Liver (tissue), 9 donors: Measurements from ENCODE around the gene GRIA1. TPM values are rescaled to one million over a fixed set of nuclear protein-coding genes. Genes with fewer than 3 reads are reported as not detected.

ENCODE experiments used
- DNase-seq: peaks from one replicate; pipeline ENCODE4 v3.0.0-alpha.2; 2017; ENCODE audit warnings: low spot score
- H3K27ac ChIP-seq, 2 donors: one replicate each; pipeline ENCODE4 v1.7.0; 2013; ENCODE audit warnings: inconsistent platforms in 2 of 2, low read length in 2 of 2, control low read depth in 1 of 2, low read depth in 1 of 2, mild to moderate bottlenecking in 1 of 2
- H3K27me3 ChIP-seq, 4 donors: one replicate each; pipeline versions ENCODE4 v1.6.1 to v1.7.0; 2013; ENCODE audit warnings: low read length in 3 of 4, inconsistent platforms in 1 of 4, mild to moderate bottlenecking in 1 of 4, moderate library complexity in 1 of 4; ENCODE audit not compliant: control insufficient read depth in 4 of 4, insufficient read depth in 4 of 4
- H3K36me3 ChIP-seq, 4 donors: one replicate each; pipeline versions ENCODE4 v1.6.1 to v1.7.0; 2013; ENCODE audit warnings: low read length in 3 of 4, mild to moderate bottlenecking in 3 of 4, low read depth in 1 of 4, moderate library complexity in 1 of 4; ENCODE audit not compliant: control insufficient read depth in 4 of 4, insufficient read depth in 3 of 4
- H3K4me1 ChIP-seq, 4 donors: one replicate each; pipeline versions ENCODE4 v1.6.1 to v1.7.0; 2013; ENCODE audit warnings: low read length in 3 of 4, mild to moderate bottlenecking in 3 of 4, moderate library complexity in 1 of 4; ENCODE audit not compliant: control insufficient read depth in 4 of 4, insufficient read depth in 4 of 4
- H3K4me3 ChIP-seq, 3 donors: one replicate each; pipeline versions ENCODE4 v1.6.1 to v1.7.0; 2013; ENCODE audit warnings: low read length in 3 of 3, control low read depth in 1 of 3, low read depth in 1 of 3, mild to moderate bottlenecking in 1 of 3
- H3K9ac ChIP-seq, 2 donors: one replicate each; pipeline ENCODE4 v1.7.0; 2013; ENCODE audit warnings: low read length in 2 of 2, mild to moderate bottlenecking in 2 of 2, moderate library complexity in 2 of 2, control low read depth in 1 of 2, low read depth in 1 of 2
- H3K9me3 ChIP-seq, 4 donors: one replicate each; pipeline versions ENCODE4 v1.6.1 to v1.7.0; 2013; ENCODE audit warnings: low read length in 3 of 4; ENCODE audit not compliant: control insufficient read depth in 4 of 4
- ATF3 ChIP-seq: IDR thresholded peaks from 2 replicates; pipeline ENCODE4 v1.6.1; 2016; ENCODE audit warnings: antibody characterized with exemption
- CTCF ChIP-seq: fragments of 150-350 bp; IDR thresholded peaks from 2 replicates; pipeline ENCODE4 v1.5.1; 2017; ENCODE audit warnings: improper control_type of control experiment, low read depth, low read length; ENCODE audit not compliant: missing input control
- EGR1 ChIP-seq, 2 donors: IDR thresholded peaks; 2 replicates each; pipeline ENCODE4 v1.6.1; 2016 to 2018; ENCODE audit warnings: antibody characterized with exemption in 2 of 2, low read depth in 2 of 2
- FOXA1 ChIP-seq: IDR thresholded peaks from 2 replicates; pipeline ENCODE4 v1.6.1; 2016; ENCODE audit warnings: antibody characterized with exemption
- FOXA2 ChIP-seq: IDR thresholded peaks from 2 replicates; pipeline ENCODE4 v1.6.1; 2016; ENCODE audit warnings: antibody characterized with exemption
- GABPA ChIP-seq, 2 donors: IDR thresholded peaks in 1 of 2; conservative IDR thresholded peaks in 1 of 2; 2 replicates each; pipeline ENCODE4 v1.6.1; 2016; ENCODE audit warnings: antibody characterized with exemption in 2 of 2, mild to moderate bottlenecking in 1 of 2, moderate library complexity in 1 of 2
- HNF4A ChIP-seq, 2 donors: conservative IDR thresholded peaks; 2 replicates each; pipeline ENCODE4 v1.6.1; 2016; ENCODE audit warnings: antibody characterized with exemption in 2 of 2, mild to moderate bottlenecking in 2 of 2
- HNF4G ChIP-seq: IDR thresholded peaks from 2 replicates; pipeline ENCODE4 v1.6.1; 2016; ENCODE audit warnings: antibody characterized with exemption
- JUND ChIP-seq, 2 donors: IDR thresholded peaks; 2 replicates each; pipeline ENCODE4 v1.6.1; 2016; ENCODE audit warnings: antibody characterized with exemption in 2 of 2
- MAX ChIP-seq: IDR thresholded peaks from 2 replicates; pipeline ENCODE4 v1.6.1; 2016; ENCODE audit warnings: antibody characterized with exemption
- NR2F2 ChIP-seq: IDR thresholded peaks from 2 replicates; pipeline ENCODE4 v1.6.1; 2016; ENCODE audit warnings: antibody characterized with exemption
- RAD21 ChIP-seq, 2 donors: IDR thresholded peaks; 2 replicates each; pipeline ENCODE4 v1.6.1; 2016; ENCODE audit warnings: antibody characterized with exemption in 2 of 2, mild to moderate bottlenecking in 2 of 2
- RXRA ChIP-seq, 2 donors: IDR thresholded peaks; 2 replicates each; pipeline ENCODE4 v1.6.1; 2017 to 2018; ENCODE audit warnings: antibody characterized with exemption in 2 of 2, mild to moderate bottlenecking in 1 of 2
- SP1 ChIP-seq: IDR thresholded peaks from 2 replicates; pipeline ENCODE4 v1.6.1; 2018; ENCODE audit warnings: antibody characterized with exemption, mild to moderate bottlenecking
- TAF1 ChIP-seq: conservative IDR thresholded peaks from 2 replicates; pipeline ENCODE4 v1.6.1; 2016; ENCODE audit warnings: antibody characterized with exemption, mild to moderate bottlenecking
- YY1 ChIP-seq: IDR thresholded peaks from 2 replicates; pipeline ENCODE4 v1.6.1; 2016; ENCODE audit warnings: antibody characterized with exemption, mild to moderate bottlenecking
- WGBS: extraction: QIAGEN DNeasy Blood & Tissue Kit; methylation state at CpG from one replicate; pipeline ENCODE4 v1.1.7; 2013; 5-methylcytosine and 5-hydroxymethylcytosine counted together
- polyA plus RNA-seq, 2 donors: library from polyadenylated mRNA; stranded (reverse) in 1 of 2; unstranded in 1 of 2; fragments of 200-250 nt in 1 of 2; fragments of >200 nt in 1 of 2; fragmentation: Nextera tagmentation in 1 of 2; extraction: Ambion mirVana in 1 of 2; gene quantifications; one replicate each; pipeline versions ENCODE4 v1.2.1 to v1.2.3, GENCODE V29; 2013 to 2015
- total RNA-seq, 2 donors: library from RNA; depleted of rRNA; stranded (reverse); fragments of >200 nt; gene quantifications; one replicate each; pipeline ENCODE4 v1.2.3, GENCODE V29; 2014
- TF ChIP-seq, protein P1 (sequence below): IDR thresholded peaks from 2 replicates; pipeline ENCODE4 v1.6.1; 2016; ENCODE audit warnings: antibody characterized with exemption
- TF ChIP-seq, protein P2 (sequence below): IDR thresholded peaks from 2 replicates; pipeline ENCODE4 v1.6.1; 2016; ENCODE audit warnings: antibody characterized with exemption, mild to moderate bottlenecking
- donor health status: healthy.
- donor health status: healthy.
- donor health status: healthy.
- donor health status: healthy.
- donor health status: healthy.

The GRIA1 gene
- total and polyA plus RNA-seq, 4 donors = 0.08 TPM; not detected in 3

DNA sequence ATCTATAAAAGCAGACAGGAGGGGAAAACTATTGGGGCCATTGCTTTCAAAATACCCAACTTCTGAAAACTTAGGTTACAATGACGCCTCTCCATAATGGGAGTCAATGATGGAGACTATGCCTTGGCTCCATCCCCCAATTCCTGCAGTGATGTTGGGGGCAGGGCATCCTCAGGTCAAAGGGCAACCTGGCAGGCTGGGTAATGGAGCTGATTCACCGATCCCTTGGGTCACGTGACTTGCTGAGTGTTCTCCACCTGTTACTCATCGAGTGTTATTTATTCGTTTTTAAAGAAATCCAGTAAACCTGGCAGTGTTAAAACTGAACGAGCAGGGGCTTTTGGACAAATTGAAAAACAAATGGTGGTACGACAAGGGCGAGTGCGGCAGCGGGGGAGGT is 303.9 kb downstream of the GRIA1 start:
- H3K9me3 ChIP-seq = no peaks in the 10 kb centered on the region
- 87% methylated on average over 10 of the region's 10 CpGs for WGBS
- H3K27me3 ChIP-seq = no peaks in the 10 kb centered on the region
- TF ChIP-seq, protein P1, sequence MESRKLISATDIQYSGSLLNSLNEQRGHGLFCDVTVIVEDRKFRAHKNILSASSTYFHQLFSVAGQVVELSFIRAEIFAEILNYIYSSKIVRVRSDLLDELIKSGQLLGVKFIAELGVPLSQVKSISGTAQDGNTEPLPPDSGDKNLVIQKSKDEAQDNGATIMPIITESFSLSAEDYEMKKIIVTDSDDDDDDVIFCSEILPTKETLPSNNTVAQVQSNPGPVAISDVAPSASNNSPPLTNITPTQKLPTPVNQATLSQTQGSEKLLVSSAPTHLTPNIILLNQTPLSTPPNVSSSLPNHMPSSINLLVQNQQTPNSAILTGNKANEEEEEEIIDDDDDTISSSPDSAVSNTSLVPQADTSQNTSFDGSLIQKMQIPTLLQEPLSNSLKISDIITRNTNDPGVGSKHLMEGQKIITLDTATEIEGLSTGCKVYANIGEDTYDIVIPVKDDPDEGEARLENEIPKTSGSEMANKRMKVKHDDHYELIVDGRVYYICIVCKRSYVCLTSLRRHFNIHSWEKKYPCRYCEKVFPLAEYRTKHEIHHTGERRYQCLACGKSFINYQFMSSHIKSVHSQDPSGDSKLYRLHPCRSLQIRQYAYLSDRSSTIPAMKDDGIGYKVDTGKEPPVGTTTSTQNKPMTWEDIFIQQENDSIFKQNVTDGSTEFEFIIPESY = no peak
- TF ChIP-seq CTCF (no peak), GABPA (IDR thresholded peaks at IDR 0.05 in 1 of 2, conservative IDR thresholded peaks at IDR 0.05 in 1 of 2) (no peak), FOXA2 (no peak), EGR1 (IDR thresholded peaks at IDR 0.05; ENCODE audit: low read depth in 2 of 2) (no peak), MAX (no peak), TAF1 (no peak), ATF3 (no peak), YY1 (no peak), HNF4A (conservative IDR thresholded peaks at IDR 0.05) (no peak), SP1 (no peak), NR2F2 (no peak), FOXA1 (no peak), RAD21 (IDR thresholded peaks at IDR 0.05) (no peak), JUND (IDR thresholded peaks at IDR 0.05) (no peak), RXRA (IDR thresholded peaks at IDR 0.05) (no peak), HNF4G (no peak)
- TF ChIP-seq, protein P2, sequence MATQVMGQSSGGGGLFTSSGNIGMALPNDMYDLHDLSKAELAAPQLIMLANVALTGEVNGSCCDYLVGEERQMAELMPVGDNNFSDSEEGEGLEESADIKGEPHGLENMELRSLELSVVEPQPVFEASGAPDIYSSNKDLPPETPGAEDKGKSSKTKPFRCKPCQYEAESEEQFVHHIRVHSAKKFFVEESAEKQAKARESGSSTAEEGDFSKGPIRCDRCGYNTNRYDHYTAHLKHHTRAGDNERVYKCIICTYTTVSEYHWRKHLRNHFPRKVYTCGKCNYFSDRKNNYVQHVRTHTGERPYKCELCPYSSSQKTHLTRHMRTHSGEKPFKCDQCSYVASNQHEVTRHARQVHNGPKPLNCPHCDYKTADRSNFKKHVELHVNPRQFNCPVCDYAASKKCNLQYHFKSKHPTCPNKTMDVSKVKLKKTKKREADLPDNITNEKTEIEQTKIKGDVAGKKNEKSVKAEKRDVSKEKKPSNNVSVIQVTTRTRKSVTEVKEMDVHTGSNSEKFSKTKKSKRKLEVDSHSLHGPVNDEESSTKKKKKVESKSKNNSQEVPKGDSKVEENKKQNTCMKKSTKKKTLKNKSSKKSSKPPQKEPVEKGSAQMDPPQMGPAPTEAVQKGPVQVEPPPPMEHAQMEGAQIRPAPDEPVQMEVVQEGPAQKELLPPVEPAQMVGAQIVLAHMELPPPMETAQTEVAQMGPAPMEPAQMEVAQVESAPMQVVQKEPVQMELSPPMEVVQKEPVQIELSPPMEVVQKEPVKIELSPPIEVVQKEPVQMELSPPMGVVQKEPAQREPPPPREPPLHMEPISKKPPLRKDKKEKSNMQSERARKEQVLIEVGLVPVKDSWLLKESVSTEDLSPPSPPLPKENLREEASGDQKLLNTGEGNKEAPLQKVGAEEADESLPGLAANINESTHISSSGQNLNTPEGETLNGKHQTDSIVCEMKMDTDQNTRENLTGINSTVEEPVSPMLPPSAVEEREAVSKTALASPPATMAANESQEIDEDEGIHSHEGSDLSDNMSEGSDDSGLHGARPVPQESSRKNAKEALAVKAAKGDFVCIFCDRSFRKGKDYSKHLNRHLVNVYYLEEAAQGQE = no peak
- DNase-seq = no peak
- no peak overlapping the region for H3K4me3 ChIP-seq
- H3K36me3 ChIP-seq = no peaks in the 10 kb centered on the region
- H3K9ac ChIP-seq = no peak overlapping the region
- H3K27ac ChIP-seq = no peak overlapping the region
- no peaks in the 10 kb centered on the region for H3K4me1 ChIP-seq

GRCh38 chr5:153796527-153796926 is 306.1 kb downstream of the GRIA1 start:
- no peak overlapping the region for H3K4me3 ChIP-seq
- DNase-seq = no peak
- WGBS = 89% methylated on average over 2 of the region's 2 CpGs
- no peaks in the 10 kb centered on the region for H3K4me1 ChIP-seq
- H3K36me3 ChIP-seq = no peaks in the 10 kb centered on the region
- H3K9me3 ChIP-seq = no peaks in the 10 kb centered on the region
- no peak for TF ChIP-seq RXRA (IDR thresholded peaks at IDR 0.05)
- TF ChIP-seq ATF3 = no peak
- TF ChIP-seq MAX = no peak
- TF ChIP-seq TAF1 = no peak
- TF ChIP-seq, protein P1 = no peak
- no peak overlapping the region for H3K9ac ChIP-seq
- H3K27ac ChIP-seq = no peak overlapping the region
- H3K27me3 ChIP-seq = no peaks in the 10 kb centered on the region
